GM21526 (cell line): Measurements from ENCODE around the gene KCNQ2.
"Not testable (repeated sequence)": the region's sequence is repeated elsewhere in the genome, so short reads cannot be mapped to it uniquely, and the experiment has no call there.

Experiments used
- ATAC-seq: cut with Tn5 transposase; IDR thresholded peaks from one replicate; pipeline ENCODE4 v1.9.1; 2021; ENCODE audit warnings: moderate library complexity; ENCODE audit not compliant: unreplicated experiment, low FRiP score

Gene KCNQ2

GRCh38 chr20:63491635-63492230 lies 19.3 kb upstream of the KCNQ2 start:
- no peak for ATAC-seq

GRCh38 chr20:63491078-63491477 lies 18.6 kb upstream of the KCNQ2 start:
- no peak for ATAC-seq

GRCh38 chr20:63490416-63490815 lies 18.0 kb upstream of the KCNQ2 start:
- no peak for ATAC-seq

- no peak for ATAC-seq
Observed at GRCh38 chr20:63488315-63489251, 16.1 kb upstream of the KCNQ2 start.

- no peak for ATAC-seq
Observed at GRCh38 chr20:63487781-63488241, 15.4 kb upstream of the KCNQ2 start.

GRCh38 chr20:63487116-63487764 lies 14.8 kb upstream of the KCNQ2 start:
- ATAC-seq: no peak

- ATAC-seq: no peak
Observed at GRCh38 chr20:63486300-63486855, 13.9 kb upstream of the KCNQ2 start.

GRCh38 chr20:63484651-63485403 lies 12.4 kb upstream of the KCNQ2 start:
- ATAC-seq: no peak

- ATAC-seq: no peak
Observed at GRCh38 chr20:63484236-63484635, 11.8 kb upstream of the KCNQ2 start.

GRCh38 chr20:63483834-63484233 lies 11.4 kb upstream of the KCNQ2 start:
- no peak for ATAC-seq

GRCh38 chr20:63482021-63482587 lies 9.6 kb upstream of the KCNQ2 start:
- no peak for ATAC-seq

GRCh38 chr20:63481503-63481902 lies 9.0 kb upstream of the KCNQ2 start:
- ATAC-seq: no peak

GRCh38 chr20:63479695-63480419 lies 7.4 kb upstream of the KCNQ2 start:
- ATAC-seq: not testable (repeated sequence)

GRCh38 chr20:63478346-63479302 lies 6.2 kb upstream of the KCNQ2 start:
- no peak for ATAC-seq

- no peak for ATAC-seq
Observed at GRCh38 chr20:63477944-63478343, 5.5 kb upstream of the KCNQ2 start.

- no peak for ATAC-seq
Observed at GRCh38 chr20:63477061-63477616, 4.7 kb upstream of the KCNQ2 start.

- ATAC-seq: no peak
Observed at GRCh38 chr20:63475209-63475608, 2.8 kb upstream of the KCNQ2 start.
